CD4-positive, alpha-beta T cell treated with Interferon gamma for 1 hour (primary cell): ENCODE results near the gene SRM.

ENCODE experiments used
- DNase-seq: peaks from one replicate; pipeline ENCODE4 v3.0.0-alpha.2; 2020

Gene SRM

GRCh38 chr1:11012260-11013159 lies 47.3 kb downstream of the SRM start, which contains the start of gene TARDBP:
TSS of gene TARDBP (plus strand) at chr1:11012654. CDS start at chr1:11013728, 1,074 bp downstream.
- peak; percentile 86 for DNase-seq
